ENCODE data around the gene SLC6A5.

GRCh38 chr11:20600020-20600346 is 575 bp downstream of the SLC6A5 start:
- TF ChIP-seq CTCF (IDR thresholded peaks at IDR 0.05; ENCODE audit: low read length): no peak
- TF ChIP-seq EZH2 (optimal IDR thresholded peaks at IDR 0.05; ENCODE audit: low read depth, low read length): no peak
- TF ChIP-seq EZH2phosphoT487 (IDR thresholded peaks at IDR 0.05; ENCODE audit: low read length): no peak
